IMR-90 (cell line): ENCODE measurements around the gene ZEB2. TPM values are rescaled to one million over a fixed set of nuclear protein-coding genes. Genes with fewer than 3 reads are reported as not detected.

Source experiments
- ATAC-seq: fragments of 200-7000 bp; cut with Tn5 transposase; 2 replicates; pipeline ENCODE4 v1.9.1; 2020; ENCODE audit warnings: low read depth, mild to moderate bottlenecking, moderate library complexity
- BruUV-seq: library from RNA; stranded (reverse); fragments of 400-500 nt; replicated peaks from 2 replicates; lab custom pipeline; 2021; lab: Mats Ljungman, UMichigan
- CTCF ChIA-PET: fragments of 300-600 bp; formaldehyde crosslinking; extraction: SDS; loops from one replicate; lab custom pipeline; 2021; ENCODE audit warnings: antibody characterized with exemption; lab: Yijun Ruan, JAX
- POLR2A ChIA-PET: fragments of 300-600 bp; sonication (Branson Sonifier 250); formaldehyde crosslinking; loops from one replicate; lab custom pipeline; 2022; ENCODE audit warnings: antibody characterized with exemption; ENCODE audit not compliant: unreplicated experiment; lab: Charles Lee
- DNase-seq: peaks from one replicate; pipeline ENCODE4 v3.0.0; 2013
- H2AFZ ChIP-seq: replicated peaks from 2 replicates; pipeline ENCODE3; 2013; ENCODE audit warnings: low read length, mild to moderate bottlenecking; ENCODE audit not compliant: poor library complexity
- H2AK5ac ChIP-seq: 2 replicates; pipeline ENCODE4 v1.6.1; 2013; ENCODE audit warnings: low read depth, low read length, inconsistent platforms
- H2AK9ac ChIP-seq: replicated peaks from 2 replicates; pipeline ENCODE3; 2013; ENCODE audit warnings: mild to moderate bottlenecking, low read depth, low read length, moderate library complexity; ENCODE audit not compliant: poor library complexity
- H2BK120ac ChIP-seq: 2 replicates; pipeline ENCODE4 v1.6.1; 2013; ENCODE audit warnings: low read depth, low read length, inconsistent platforms
- H2BK15ac ChIP-seq: 3 replicates; pipeline ENCODE4 v1.6.1; 2013; ENCODE audit warnings: low read depth, low read length, inconsistent platforms
- H2BK20ac ChIP-seq: 2 replicates; pipeline ENCODE4 v1.6.1; 2013; ENCODE audit warnings: low read depth, mild to moderate bottlenecking, inconsistent platforms, low read length, moderate library complexity
- H2BK5ac ChIP-seq: 2 replicates; pipeline ENCODE4 v1.6.1; 2013; ENCODE audit warnings: mild to moderate bottlenecking, low read depth, low read length, inconsistent platforms; ENCODE audit not compliant: poor library complexity, severe bottlenecking
- H3K14ac ChIP-seq: replicated peaks from 2 replicates; pipeline ENCODE4 v1.6.1; 2013; ENCODE audit warnings: low read depth, low read length, inconsistent platforms
- H3K18ac ChIP-seq: 2 replicates; pipeline ENCODE4 v1.6.1; 2013; ENCODE audit warnings: low read depth, low read length, control low read depth
- H3K23ac ChIP-seq: 2 replicates; pipeline ENCODE4 v1.6.1; 2013; ENCODE audit warnings: low read depth, low read length, inconsistent platforms
- H3K27ac ChIP-seq: 2 replicates; pipeline ENCODE4 v1.5.1; 2013; ENCODE audit warnings: mild to moderate bottlenecking, control low read depth, low read length; ENCODE audit not compliant: insufficient read depth
- H3K27me3 ChIP-seq: 2 replicates; pipeline ENCODE4 v1.6.1; 2013; ENCODE audit warnings: low read length; ENCODE audit not compliant: control insufficient read depth, insufficient read depth
- H3K36me3 ChIP-seq: 2 replicates; pipeline ENCODE4 v1.6.1; 2013; ENCODE audit warnings: low read length, mixed read lengths; ENCODE audit not compliant: control insufficient read depth, insufficient read depth
- H3K4ac ChIP-seq: 2 replicates; pipeline ENCODE4 v1.6.1; 2013; ENCODE audit warnings: low read depth, low read length, inconsistent platforms
- H3K4me1 ChIP-seq: 2 replicates; pipeline ENCODE4 v1.6.1; 2013; ENCODE audit warnings: low read length, mixed read lengths; ENCODE audit not compliant: control insufficient read depth, insufficient read depth
- H3K4me2 ChIP-seq: 2 replicates; pipeline ENCODE4 v1.6.1; 2013; ENCODE audit warnings: low read depth, mild to moderate bottlenecking, control low read depth, low read length, moderate library complexity
- H3K4me3 ChIP-seq: 2 replicates; pipeline ENCODE4 v1.5.1; 2013; ENCODE audit warnings: low read depth, mild to moderate bottlenecking, control low read depth, low read length, moderate library complexity; ENCODE audit not compliant: insufficient read depth
- H3K56ac ChIP-seq: 2 replicates; pipeline ENCODE4 v1.6.1; 2013; ENCODE audit warnings: low read length, inconsistent platforms; ENCODE audit not compliant: insufficient read depth; ENCODE audit errors: extremely low read depth
- H3K79me1 ChIP-seq, 2 experiments: 2 replicates each; pipeline ENCODE4 v1.6.1; 2013; ENCODE audit warnings: low read length in 2 of 2, inconsistent platforms in 1 of 2, low read depth in 1 of 2
- H3K9ac ChIP-seq: 2 replicates; pipeline ENCODE4 v1.6.1; 2013; ENCODE audit warnings: low read depth, low read length, control low read depth
- H3K9me1 ChIP-seq: 2 replicates; pipeline ENCODE4 v1.6.1; 2013; ENCODE audit warnings: low read length, inconsistent platforms; ENCODE audit not compliant: insufficient read depth
- H3K9me3 ChIP-seq: 2 replicates; pipeline ENCODE4 v1.6.1; 2013; ENCODE audit warnings: low read length; ENCODE audit not compliant: control insufficient read depth, insufficient read depth
- H4K20me1 ChIP-seq: 2 replicates; pipeline ENCODE4 v1.6.1; 2013; ENCODE audit warnings: low read length, inconsistent platforms; ENCODE audit not compliant: insufficient read depth
- H4K5ac ChIP-seq: 2 replicates; pipeline ENCODE4 v1.6.1; 2013; ENCODE audit warnings: mild to moderate bottlenecking, low read depth, low read length, control low read depth
- H4K8ac ChIP-seq, 2 experiments: 2 replicates each; pipeline ENCODE4 v1.6.1; 2013; ENCODE audit warnings: low read depth in 2 of 2, low read length in 2 of 2, control low read depth in 1 of 2, inconsistent platforms in 1 of 2
- H4K91ac ChIP-seq: 2 replicates; pipeline ENCODE4 v1.6.1; 2013; ENCODE audit warnings: low read depth, low read length, inconsistent platforms; ENCODE audit not compliant: insufficient read depth
- BHLHE40 ChIP-seq: fragments of 150-350 bp; IDR thresholded peaks from 2 replicates; pipeline ENCODE4 v1.6.1; 2016; ENCODE audit warnings: mild to moderate bottlenecking, low read depth, low read length
- CEBPB ChIP-seq: IDR thresholded peaks from 2 replicates; pipeline ENCODE4 v1.6.1; 2012; ENCODE audit warnings: low read depth, low read length, improper control_type of control experiment
- CHD1 ChIP-seq: IDR thresholded peaks from 2 replicates; pipeline ENCODE4 v1.6.1; 2012; ENCODE audit warnings: low read depth, low read length, improper control_type of control experiment
- CTCF ChIP-seq: conservative IDR thresholded peaks from 2 replicates; pipeline ENCODE4 v1.5.1; 2012; ENCODE audit warnings: mild to moderate bottlenecking, low read depth, low read length, improper control_type of control experiment
- ELK1 ChIP-seq: fragments of 150-350 bp; IDR thresholded peaks from 2 replicates; pipeline ENCODE4 v1.6.1; 2016; ENCODE audit warnings: low read depth, mild to moderate bottlenecking, low read length, moderate library complexity, borderline replicate concordance
- MAFK ChIP-seq: IDR thresholded peaks from 2 replicates; pipeline ENCODE4 v1.6.1; 2012; ENCODE audit warnings: low read depth, low read length, improper control_type of control experiment
- MAZ ChIP-seq: IDR thresholded peaks from 2 replicates; pipeline ENCODE4 v1.6.1; 2012; ENCODE audit warnings: low read depth, mild to moderate bottlenecking, low read length, improper control_type of control experiment, moderate library complexity, borderline replicate concordance
- MXI1 ChIP-seq: IDR thresholded peaks from 2 replicates; pipeline ENCODE4 v1.6.1; 2012; ENCODE audit warnings: low read depth, mild to moderate bottlenecking, low read length, moderate library complexity, borderline replicate concordance
- NFE2L2 ChIP-seq: fragments of 150-350 bp; IDR thresholded peaks from 2 replicates; pipeline ENCODE4 v1.6.1; 2016; ENCODE audit warnings: low read depth, mild to moderate bottlenecking, low read length
- POLR2A ChIP-seq: IDR thresholded peaks from 2 replicates; pipeline ENCODE4 v1.6.1; 2012; ENCODE audit warnings: mild to moderate bottlenecking, low read depth, low read length
- RAD21 ChIP-seq: IDR thresholded peaks from 2 replicates; pipeline ENCODE4 v1.6.1; 2012; ENCODE audit warnings: low read length, improper control_type of control experiment
- RCOR1 ChIP-seq: IDR thresholded peaks from 2 replicates; pipeline ENCODE4 v1.6.1; 2012; ENCODE audit warnings: mild to moderate bottlenecking, low read length, improper control_type of control experiment; ENCODE audit not compliant: insufficient replicate concordance
- RFX5 ChIP-seq: IDR thresholded peaks from 2 replicates; pipeline ENCODE4 v1.8.0; 2012; ENCODE audit warnings: low read depth, mild to moderate bottlenecking, low read length, moderate library complexity
- SMC3 ChIP-seq: fragments of 150-350 bp; IDR thresholded peaks from 2 replicates; pipeline ENCODE4 v1.6.1; 2016; ENCODE audit warnings: low read depth, mild to moderate bottlenecking, antibody characterized with exemption, low read length, moderate library complexity
- USF2 ChIP-seq: fragments of 150-350 bp; IDR thresholded peaks from 2 replicates; pipeline ENCODE4 v1.6.1; 2017; ENCODE audit warnings: mild to moderate bottlenecking, antibody characterized with exemption, low read length, low read depth
- WGBS, 2 experiments: methylation state at CpG; one replicate each; pipeline versions ENCODE4 v1.1.5 to v1.1.7; 2013; ENCODE audit warnings: missing lambda C conversion rate in 2 of 2; ENCODE audit not compliant: insufficient read length in 1 of 2; ENCODE audit errors: extremely low coverage in 2 of 2; 5-methylcytosine and 5-hydroxymethylcytosine counted together
- dilution Hi-C: fragments of 300-500 bp; cut with HindIII; formaldehyde crosslinking; loops from one replicate; pipeline ENCODE4 v1.14.3; 2018; ENCODE audit warnings: low sequenced_read_pairs; ENCODE audit not compliant: unreplicated experiment
- in situ Hi-C: fragments of 300-500 bp; cut with MboI; formaldehyde crosslinking; loops from 3 replicates; pipeline ENCODE4 v1.14.3; 2019; ENCODE audit warnings: low sequenced_read_pairs, inconsistent platforms, mixed read lengths
- intact Hi-C: fragments of 100-400 bp; cut with micrococcal nuclease; formaldehyde crosslinking; loops from 2 replicates; pipeline ENCODE4 v1.10.0; 2022
- polyA plus RNA-seq, 3 experiments: library from polyadenylated mRNA; depleted of rRNA; stranded (reverse); fragments of >200 nt; gene quantifications; 2 replicates each; pipeline ENCODE4 v1.2.3, GENCODE V29; 2012; ENCODE audit warnings: low replicate concordance in 1 of 3
- total RNA-seq: library from RNA; depleted of rRNA; stranded (reverse); fragments of >200 nt; gene quantifications from 2 replicates; pipeline ENCODE4 v1.2.3, GENCODE V29; 2012

ZEB2 gene
- total and polyA plus RNA-seq, 2 of the 4 experiments (the other 2 are of a cell fraction), result 22.4 to 50.9 TPM

- no peak overlapping the region for H2AFZ ChIP-seq
- DNase-seq, result peak; percentile 65
- no peak overlapping the region for H3K56ac ChIP-seq
- no peak overlapping the region for H2BK20ac ChIP-seq
- peaks cover 12% of the 10 kb centered on the region for H3K4me1 ChIP-seq
- H3K27me3 ChIP-seq, result no peaks in the 10 kb centered on the region
- peaks cover 11% of the 10 kb centered on the region for H3K36me3 ChIP-seq
- H2BK15ac ChIP-seq, result no peak overlapping the region; the same call in 2 of the 3 replicates
- H2BK5ac ChIP-seq, result no peak overlapping the region
- H2AK9ac ChIP-seq, result no peak overlapping the region
- H3K79me1 ChIP-seq, result peaks cover 24 to 47% of the 10 kb centered on the region in 2 experiments
- no peak overlapping the region for H3K27ac ChIP-seq
- CTCF ChIA-PET, result interaction anchor here (0.7 kb wide), 1 partner anchor 792 kb away, joined by 3 read pairs; no protein-coding TSS in a partner anchor
- no peak overlapping the region; the same call in 1 of the 2 replicates for H4K5ac ChIP-seq
- intact Hi-C loops (no loop called here), dilution Hi-C loops (no loop called here), in situ Hi-C loops (no loop called here)
- H3K4me3 ChIP-seq, result no peak overlapping the region
- H4K8ac ChIP-seq, result 0 out of 4 replicates have a peak overlapping the region, but pooled peaks of 1 of the 2 experiments have one; percentile 4
- H4K91ac ChIP-seq, result no peak overlapping the region
- 96% methylated on average over 4 of the region's 10 CpGs; no CpG with 5 or more reads in 1 of the 2 experiments for whole genome bisulfite sequencing, 2 experiments
- peaks cover 3% of the 10 kb centered on the region for H3K9me1 ChIP-seq
- H3K18ac ChIP-seq, result no peak overlapping the region
- no peak overlapping the region for H2BK120ac ChIP-seq
- POLR2A ChIA-PET, result no interaction called here
- H3K9me3 ChIP-seq, result no peaks in the 10 kb centered on the region
- no peak; the same call in 1 of the 2 replicates for ATAC-seq
- 0 out of 2 replicates have a peak overlapping the region, but pooled peaks have one; percentile 26 for H3K14ac ChIP-seq
- H3K4ac ChIP-seq, result peak overlapping the region; percentile 47; the same call in 1 of the 2 replicates
- no peak overlapping the region for H3K23ac ChIP-seq
- H3K4me2 ChIP-seq, result no peak overlapping the region
- no TSS peak for BruUV-seq
- H3K9ac ChIP-seq, result no peak overlapping the region
- H2AK5ac ChIP-seq, result no peak overlapping the region
- peaks cover 16% of the 10 kb centered on the region; the same call in 1 of the 2 replicates for H4K20me1 ChIP-seq
- no peak for TF ChIP-seq POLR2A
- TF ChIP-seq USF2, result no peak
- TF ChIP-seq CHD1, result no peak
- no peak for TF ChIP-seq SMC3
- no peak for TF ChIP-seq MAZ
- no peak for TF ChIP-seq ELK1
- no peak for TF ChIP-seq RCOR1
- TF ChIP-seq RAD21, result no peak
- TF ChIP-seq CTCF, result no peak
- TF ChIP-seq NFE2L2, result no peak
- TF ChIP-seq RFX5, result no peak
- no peak for TF ChIP-seq BHLHE40
- TF ChIP-seq MAFK, result no peak
- no peak for TF ChIP-seq MXI1
- TF ChIP-seq CEBPB, result no peak
Measured at GRCh38 chr2:144430722-144431391, 89.1 kb downstream of the ZEB2 start.
